ENCODE measurements around the gene ARHGAP20.

Gene ARHGAP20

GRCh38 chr11:110613197-110613918 is 98.9 kb downstream of the ARHGAP20 start:
- DNase-seq (ENCODE audit: low read depth in 3 of 3, low spot score in 1 of 3), result no peak

- no peak for DNase-seq (ENCODE audit: low read depth in 3 of 3, low spot score in 1 of 3)
These were observed 105.8 kb downstream of the ARHGAP20 start for GRCh38 chr11:110606415-110606814.

- DNase-seq (ENCODE audit: low read depth in 3 of 3, low spot score in 1 of 3), result no peak
These were observed 110.3 kb downstream of the ARHGAP20 start for GRCh38 chr11:110601936-110602335.

GRCh38 chr11:110600322-110600721 is 111.9 kb downstream of the ARHGAP20 start:
- DNase-seq (ENCODE audit: low read depth in 3 of 3, low spot score in 1 of 3), result no peak

- no peak for DNase-seq (ENCODE audit: low read depth in 3 of 3, low spot score in 1 of 3)
These were observed 113.0 kb downstream of the ARHGAP20 start for GRCh38 chr11:110599207-110599606.

- no peak for DNase-seq (ENCODE audit: low read depth in 3 of 3, low spot score in 1 of 3)
These were observed 113.5 kb downstream of the ARHGAP20 start for GRCh38 chr11:110598725-110599124.

- DNase-seq (ENCODE audit: low read depth in 3 of 3, low spot score in 1 of 3), result no peak
These were observed 124.3 kb downstream of the ARHGAP20 start for GRCh38 chr11:110587972-110588371.

- no peak for DNase-seq (ENCODE audit: low read depth in 3 of 3, low spot score in 1 of 3)
These were observed 125.1 kb downstream of the ARHGAP20 start for GRCh38 chr11:110587129-110587528.

- no peak for DNase-seq (ENCODE audit: low read depth in 3 of 3, low spot score in 1 of 3)
These were observed 128.1 kb downstream of the ARHGAP20 start for GRCh38 chr11:110584150-110584549.

GRCh38 chr11:110582728-110583432 is 129.4 kb downstream of the ARHGAP20 start:
- no peak for DNase-seq (ENCODE audit: low read depth in 3 of 3, low spot score in 1 of 3)

GRCh38 chr11:110580571-110580970 is 131.7 kb downstream of the ARHGAP20 start:
- no peak for DNase-seq (ENCODE audit: low read depth in 3 of 3, low spot score in 1 of 3)

- no peak for DNase-seq (ENCODE audit: low read depth in 3 of 3, low spot score in 1 of 3)
These were observed 138.8 kb downstream of the ARHGAP20 start for GRCh38 chr11:110573411-110573810.

- DNase-seq (ENCODE audit: low read depth in 3 of 3, low spot score in 1 of 3), result no peak
These were observed 141.0 kb downstream of the ARHGAP20 start for GRCh38 chr11:110571081-110571720.

- DNase-seq (ENCODE audit: low read depth in 3 of 3, low spot score in 1 of 3), result no peak
These were observed 145.7 kb downstream of the ARHGAP20 start for GRCh38 chr11:110566577-110566976.

- no peak for DNase-seq (ENCODE audit: low read depth in 3 of 3, low spot score in 1 of 3)
These were observed 146.6 kb downstream of the ARHGAP20 start for GRCh38 chr11:110565357-110566336.

GRCh38 chr11:110564676-110565356 is 147.4 kb downstream of the ARHGAP20 start:
- DNase-seq (ENCODE audit: low read depth in 3 of 3, low spot score in 1 of 3), result no peak

- DNase-seq (ENCODE audit: low read depth in 3 of 3, low spot score in 1 of 3), result no peak
These were observed 167.5 kb downstream of the ARHGAP20 start for GRCh38 chr11:110544779-110545178.

- DNase-seq (ENCODE audit: low read depth in 3 of 3, low spot score in 1 of 3), result no peak
These were observed 174.1 kb downstream of the ARHGAP20 start for GRCh38 chr11:110538154-110538553.

- no peak for DNase-seq (ENCODE audit: low read depth in 3 of 3, low spot score in 1 of 3)
These were observed 181.1 kb downstream of the ARHGAP20 start for GRCh38 chr11:110530900-110531741.
